HFFc6 (cell line): ENCODE results near the gene NGEF. TPM values are rescaled to one million over a fixed set of nuclear protein-coding genes. Genes with fewer than 3 reads are reported as not detected.
"Not testable (repeated sequence)": the region's sequence is repeated elsewhere in the genome, so short reads cannot be mapped to it uniquely, and the experiment has no call there.

Experiments
- DNase-seq: peaks from one replicate; pipeline ENCODE4 v3.0.0-alpha.2; 2018
- H3K27ac Mint-ChIP-seq: 2 replicates; pipeline ENCODE4 v1.8.0; 2020; ENCODE audit warnings: mild to moderate bottlenecking, mixed read lengths
- H3K27me3 Mint-ChIP-seq: 2 replicates; pipeline ENCODE4 v1.8.0; 2021; ENCODE audit warnings: mild to moderate bottlenecking, moderate library complexity, mixed read lengths; ENCODE audit not compliant: insufficient read depth
- H3K36me3 Mint-ChIP-seq: 2 replicates; pipeline ENCODE4 v1.8.0; 2021; ENCODE audit warnings: low read depth, mixed read lengths
- H3K4me1 Mint-ChIP-seq: 2 replicates; pipeline ENCODE4 v1.8.0; 2020; ENCODE audit warnings: low read depth, mixed read lengths
- H3K4me3 Mint-ChIP-seq: 2 replicates; pipeline ENCODE4 v1.8.0; 2020; ENCODE audit warnings: mild to moderate bottlenecking, moderate library complexity, mixed read lengths
- H3K9me3 Mint-ChIP-seq: 2 replicates; pipeline ENCODE4 v1.8.0; 2020; ENCODE audit warnings: mild to moderate bottlenecking, mixed read lengths
- CTCF ChIP-seq: fragments of 200-600 bp; sonication (generic); IDR thresholded peaks from 2 replicates; pipeline ENCODE4 v1.5.0; 2021; ENCODE audit warnings: antibody characterized with exemption, mild to moderate bottlenecking
- total RNA-seq, 6 experiments: library from RNA; stranded (reverse); fragmentation: NEBNext Ultra II Directional; extraction: Animal tissue kit (Norgen Biotek cat#: 25700); gene quantifications; 2 replicates in 1 of 6; 3 replicates in 5 of 6; pipeline ENCODE4 v1.2.3, GENCODE V29; 2021

NGEF gene
- total RNA-seq, 6 experiments from 2014 or later, result 0.20 to 0.36 (median 0.28) TPM; not detected in 3

GRCh38 chr2:232910376-232910775, 102.7 kb downstream of the NGEF start:
- H3K27me3 Mint-ChIP-seq, result peaks cover 14% of the 10 kb centered on the region
- H3K4me3 Mint-ChIP-seq, result no peak overlapping the region
- no peaks in the 10 kb centered on the region for H3K4me1 Mint-ChIP-seq
- TF ChIP-seq CTCF, result no peak
- 0 out of 2 replicates have a peak, but pooled peaks cover 8% of the 10 kb centered on the region for H3K36me3 Mint-ChIP-seq
- no peak for DNase-seq
- peaks cover 20% of the 10 kb centered on the region for H3K9me3 Mint-ChIP-seq
- no peak overlapping the region for H3K27ac Mint-ChIP-seq

GRCh38 chr2:232908695-232909094, 104.4 kb downstream of the NGEF start:
- H3K27ac Mint-ChIP-seq, result no peak overlapping the region

DNA sequence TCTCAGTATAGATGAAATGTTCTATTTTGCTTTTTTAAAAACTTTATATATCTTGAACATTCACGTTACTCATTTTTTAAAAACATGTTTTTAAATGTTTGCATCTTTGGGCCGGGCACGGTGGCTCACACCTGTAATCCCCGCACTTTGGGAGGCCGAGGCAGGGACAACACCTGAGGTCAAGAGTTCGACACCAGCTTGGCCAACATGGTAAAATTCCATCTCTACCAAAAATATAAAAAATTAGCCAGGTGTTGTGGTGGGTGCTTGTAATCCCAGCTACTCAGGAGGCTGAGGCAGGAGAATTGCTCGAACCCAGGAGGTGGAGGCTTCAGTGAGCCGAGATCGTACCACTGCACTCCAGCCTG, 105.4 kb downstream of the NGEF start:
- H3K9me3 Mint-ChIP-seq, result peaks cover 20% of the 10 kb centered on the region
- H3K4me1 Mint-ChIP-seq, H3K27ac Mint-ChIP-seq, H3K36me3 Mint-ChIP-seq, H3K27me3 Mint-ChIP-seq, DNase-seq, H3K4me3 Mint-ChIP-seq: not testable (repeated sequence)

More at GRCh38 chr2:232908695-232909094, 104.4 kb downstream of the NGEF start:
- Mint-ChIP-seq H3K4me3 (no peak overlapping the region), H3K9me3 (peaks cover 20% of the 10 kb centered on the region), H3K27me3 (peaks cover 10% of the 10 kb centered on the region), H3K4me1 (no peaks in the 10 kb centered on the region), H3K36me3 (0 out of 2 replicates have a peak, but pooled peaks cover 8% of the 10 kb centered on the region)
- no peak for DNase-seq
- no peak for TF ChIP-seq CTCF

DNA sequence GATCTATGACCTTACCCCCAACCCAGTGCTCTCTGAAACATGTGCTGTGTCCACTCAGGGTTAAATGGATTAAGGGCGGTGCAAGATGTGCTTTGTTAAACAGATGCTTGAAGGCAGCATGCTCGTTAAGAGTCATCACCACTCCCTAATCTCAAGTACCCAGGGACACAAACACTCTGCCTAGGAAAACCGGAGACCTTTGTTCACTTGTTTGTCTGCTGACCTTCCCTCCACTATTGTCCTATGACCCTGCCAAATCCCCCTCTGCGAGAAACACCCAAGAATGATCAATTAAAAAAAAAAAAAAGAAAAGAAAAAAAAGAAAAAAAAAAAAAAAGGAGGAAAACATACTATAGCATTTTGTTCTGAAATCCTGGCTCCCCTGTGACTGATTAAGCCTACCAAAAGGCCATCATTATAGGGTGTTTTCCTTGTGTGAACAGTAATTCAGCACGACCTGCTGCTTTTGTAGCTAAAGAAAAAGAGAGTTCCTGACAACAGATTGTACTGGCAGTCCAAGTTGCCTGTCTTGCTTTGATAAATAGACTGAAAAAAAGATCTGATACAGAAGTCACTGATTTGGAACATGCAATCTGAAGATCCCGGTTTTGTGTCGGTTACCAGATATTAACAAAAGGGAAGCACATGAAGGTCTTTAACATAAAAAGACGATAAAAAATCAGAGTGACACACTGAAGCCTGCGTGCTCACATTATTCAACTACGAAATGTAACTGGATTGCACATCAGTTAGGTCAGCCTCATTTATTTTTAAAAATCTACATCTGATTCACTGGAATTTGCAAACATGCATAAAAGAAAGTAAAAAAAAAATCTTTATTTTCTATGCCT, 106.0 kb downstream of the NGEF start:
- H3K9me3 Mint-ChIP-seq, result peaks cover 17% of the 10 kb centered on the region
- not testable (repeated sequence) for H3K27me3 Mint-ChIP-seq, H3K4me1 Mint-ChIP-seq, H3K4me3 Mint-ChIP-seq, H3K27ac Mint-ChIP-seq, H3K36me3 Mint-ChIP-seq, DNase-seq

GRCh38 chr2:232903989-232904388, 109.1 kb downstream of the NGEF start:
- Mint-ChIP-seq H3K27me3 (0 out of 2 replicates have a peak, but pooled peaks cover 2% of the 10 kb centered on the region), H3K4me1 (peaks cover 12% of the 10 kb centered on the region), H3K36me3 (no peaks in the 10 kb centered on the region), H3K9me3 (no peaks in the 10 kb centered on the region), H3K27ac (no peak overlapping the region), H3K4me3 (no peak overlapping the region)
- DNase-seq, result no peak
- no peak for TF ChIP-seq CTCF

GRCh38 chr2:232901736-232902578, 111.1 kb downstream of the NGEF start:
- Mint-ChIP-seq H3K4me3 (peak overlapping the region; percentile 51), H3K9me3 (no peaks in the 10 kb centered on the region), H3K4me1 (peaks cover 12% of the 10 kb centered on the region), H3K27me3 (no peaks in the 10 kb centered on the region), H3K36me3 (no peaks in the 10 kb centered on the region), H3K27ac (no peak overlapping the region)
- peak; percentile 87 for DNase-seq
- TF ChIP-seq CTCF, result no peak
